ENCODE results near the gene HLA-DQA1.
"Not testable (repeated sequence)": the region's sequence is repeated elsewhere in the genome, so short reads cannot be mapped to it uniquely, and the experiment has no call there.

The HLA-DQA1 gene

DNA sequence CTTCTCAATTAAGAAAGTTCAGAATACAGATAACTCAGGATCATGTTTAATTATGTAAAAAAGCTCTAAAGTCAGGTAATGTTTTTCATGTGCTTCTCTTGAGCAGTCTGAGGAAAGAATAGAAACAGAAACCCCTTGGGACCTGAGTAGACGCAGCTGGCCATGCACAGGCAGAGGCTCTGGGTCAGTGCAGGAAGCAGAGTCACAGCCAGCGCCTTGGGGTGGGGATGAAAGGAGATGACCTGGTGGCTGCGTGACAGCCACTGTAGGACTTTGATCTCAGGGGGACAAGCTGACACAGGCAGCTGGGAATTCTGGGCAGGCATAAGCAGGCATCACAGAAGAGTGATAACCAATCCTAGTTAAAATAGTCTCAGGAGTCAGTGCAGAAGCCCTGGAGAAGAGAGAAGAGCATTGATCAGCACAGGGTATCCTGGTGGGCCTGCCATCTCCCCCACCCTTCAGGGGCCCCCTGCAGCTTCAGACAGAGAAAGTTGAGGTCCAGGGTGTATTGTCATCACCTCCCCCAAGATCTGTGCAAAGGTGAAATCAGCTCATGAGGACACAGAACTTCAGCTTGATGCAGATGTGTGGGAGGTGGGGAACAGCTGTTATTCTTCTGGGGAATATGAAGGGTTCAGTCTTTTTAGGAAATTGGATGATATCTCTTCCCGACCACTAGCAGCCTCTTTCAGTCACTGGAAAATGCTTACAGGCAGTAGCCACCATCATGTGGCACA, 22.8 kb downstream of the HLA-DQA1 start:
- DNase-seq, result no peak

DNA sequence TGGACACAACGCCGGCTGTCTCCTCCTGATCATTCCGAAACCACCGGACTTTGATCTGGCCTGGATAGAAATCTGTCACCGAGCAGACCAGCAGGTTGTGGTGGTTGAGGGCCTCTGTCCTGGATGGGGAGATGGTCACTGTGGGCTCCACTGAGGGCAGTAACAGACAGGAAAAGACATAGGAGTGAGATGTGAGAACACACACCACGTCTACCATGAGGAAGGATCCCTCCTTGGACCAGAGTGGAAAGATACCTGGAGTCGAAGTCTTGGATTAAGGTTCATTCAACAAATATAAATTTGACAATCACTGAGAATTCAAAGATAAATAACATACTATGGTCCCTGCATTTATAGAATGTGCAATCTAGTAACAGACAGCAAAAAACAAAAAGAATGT, 24.9 kb downstream of the HLA-DQA1 start:
- no peak for DNase-seq

DNA sequence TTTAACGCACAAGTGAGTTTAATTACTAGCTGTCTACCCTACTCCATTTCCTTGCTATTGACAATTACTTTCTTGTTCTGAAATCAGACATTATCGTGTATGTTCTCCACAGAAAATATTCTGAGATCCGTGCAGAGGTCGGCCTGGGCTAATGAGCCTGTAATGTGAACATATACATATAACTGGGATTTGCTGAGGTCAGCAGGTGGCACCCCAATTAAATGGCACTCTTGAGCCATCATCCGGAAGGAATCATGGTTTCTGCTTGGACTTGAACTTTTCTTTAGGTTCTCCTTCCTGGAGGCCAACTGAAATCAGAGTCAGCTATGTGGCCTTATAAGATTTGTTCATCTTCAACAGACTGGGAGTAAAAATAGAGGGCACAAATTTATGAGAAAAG, 25.6 kb downstream of the HLA-DQA1 start:
- DNase-seq, result no peak

DNA sequence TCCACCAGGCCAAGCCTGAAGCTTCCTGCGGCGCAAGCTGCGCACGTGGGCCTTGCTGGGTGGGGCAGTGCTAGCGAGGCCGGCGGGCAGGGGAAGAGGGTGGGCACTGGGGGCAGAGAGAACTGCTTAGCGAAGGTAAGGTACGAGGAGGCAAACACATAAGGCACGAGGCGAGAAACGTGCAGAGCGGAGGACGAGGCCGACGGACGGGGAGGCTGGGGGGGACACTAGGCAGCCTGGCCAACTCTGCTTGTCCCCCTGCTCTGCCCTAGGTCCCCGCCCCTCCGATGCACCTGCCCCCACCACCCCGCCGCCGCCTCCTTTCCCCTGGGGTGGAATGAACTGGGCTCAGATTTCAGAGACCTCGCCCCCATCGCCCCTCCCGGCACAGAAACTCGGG, 27.1 kb downstream of the HLA-DQA1 start:
- DNase-seq, result no peak

DNA sequence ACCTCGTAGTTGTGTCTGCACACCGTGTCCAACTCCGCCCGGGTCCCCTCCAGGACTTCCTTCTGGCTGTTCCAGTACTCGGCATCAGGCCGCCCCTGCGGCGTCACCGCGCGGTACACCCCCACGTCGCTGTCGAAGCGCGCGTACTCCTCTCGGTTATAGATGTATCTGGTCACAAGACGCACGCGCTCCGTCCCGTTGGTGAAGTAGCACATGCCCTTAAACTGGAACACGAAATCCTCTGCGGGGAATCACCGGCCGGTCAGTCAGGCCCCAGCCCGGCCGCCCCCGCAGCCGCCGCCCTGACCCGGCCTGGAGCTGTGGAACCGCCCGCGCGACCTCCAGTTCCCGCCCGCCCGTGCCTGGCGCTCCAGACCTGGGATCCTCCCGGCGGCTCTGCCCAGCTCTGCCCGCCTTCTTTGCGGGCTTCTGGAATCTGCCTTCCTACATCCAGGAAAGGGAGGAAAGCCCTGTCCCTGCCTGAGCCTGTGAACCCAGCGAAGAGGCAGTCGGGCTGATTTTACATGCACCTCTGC, 27.7 kb downstream of the HLA-DQA1 start:
- no peak for DNase-seq

DNA sequence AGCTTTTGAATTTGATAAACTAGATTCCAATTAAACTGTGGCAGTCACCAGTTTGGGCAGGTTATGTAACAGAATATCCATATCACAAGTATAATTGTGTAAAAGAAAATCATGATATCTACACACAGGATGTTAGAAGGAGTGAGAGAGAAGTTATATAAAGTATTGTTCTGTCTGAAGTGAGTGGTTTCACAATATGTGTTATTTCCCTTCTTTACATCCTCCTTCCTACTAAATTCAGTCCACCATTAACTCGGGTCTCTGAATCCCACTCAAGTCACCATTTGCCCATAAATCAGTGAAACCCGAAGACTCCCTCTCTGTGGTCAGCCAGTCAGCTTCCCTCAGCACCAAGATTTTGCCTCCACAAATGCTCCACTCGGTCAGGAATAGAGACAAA, 28.5 kb downstream of the HLA-DQA1 start:
- no peak for DNase-seq

DNA sequence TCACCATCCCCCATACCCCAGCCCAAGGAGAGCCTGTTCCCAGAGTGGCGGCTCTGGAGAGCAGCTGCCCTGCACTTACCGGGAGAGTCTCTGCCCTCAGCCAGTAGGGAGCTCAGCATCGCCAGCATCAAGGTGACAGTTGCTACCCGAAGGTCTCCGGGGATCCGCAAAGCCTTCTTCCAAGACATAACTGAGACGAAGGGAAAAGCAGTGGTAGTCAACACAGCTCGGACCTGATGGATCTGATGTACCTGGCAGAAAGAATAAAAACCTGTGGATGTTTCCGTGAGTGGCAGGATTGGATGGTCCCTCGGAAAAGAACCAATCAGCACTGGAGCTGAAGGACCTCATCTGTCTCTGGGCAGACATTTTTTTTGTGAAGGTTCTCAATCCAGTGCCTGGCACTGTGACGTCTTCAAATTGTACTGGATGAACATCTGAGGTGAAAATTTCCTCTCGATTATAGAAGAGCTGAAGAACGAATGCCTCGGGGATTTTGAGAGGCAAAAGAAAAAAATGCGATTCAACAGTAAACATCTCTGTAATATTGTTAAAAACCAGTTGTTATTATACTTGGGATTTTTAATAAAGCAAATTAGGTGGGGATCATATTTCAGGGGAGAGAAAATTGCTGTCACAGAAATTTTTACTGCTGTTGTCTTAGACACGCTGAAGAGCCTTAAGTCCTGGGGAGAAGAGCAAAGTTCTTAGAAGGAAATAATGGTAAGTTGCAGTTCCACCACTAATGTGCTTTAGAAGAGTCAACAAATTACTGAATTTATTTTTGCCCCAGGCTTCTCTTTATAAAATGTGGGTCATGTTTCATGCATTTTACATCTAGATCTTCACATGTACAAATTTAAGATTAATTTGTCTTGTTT, 29.5 kb downstream of the HLA-DQA1 start, which contains the start of gene HLA-DQB1:
TSS of gene HLA-DQB1 (minus strand) at position 238 of the 881 bp plus-strand sequence. CDS start at position 188, 50 bp downstream.
- DNase-seq, result peak; percentile 37

DNA sequence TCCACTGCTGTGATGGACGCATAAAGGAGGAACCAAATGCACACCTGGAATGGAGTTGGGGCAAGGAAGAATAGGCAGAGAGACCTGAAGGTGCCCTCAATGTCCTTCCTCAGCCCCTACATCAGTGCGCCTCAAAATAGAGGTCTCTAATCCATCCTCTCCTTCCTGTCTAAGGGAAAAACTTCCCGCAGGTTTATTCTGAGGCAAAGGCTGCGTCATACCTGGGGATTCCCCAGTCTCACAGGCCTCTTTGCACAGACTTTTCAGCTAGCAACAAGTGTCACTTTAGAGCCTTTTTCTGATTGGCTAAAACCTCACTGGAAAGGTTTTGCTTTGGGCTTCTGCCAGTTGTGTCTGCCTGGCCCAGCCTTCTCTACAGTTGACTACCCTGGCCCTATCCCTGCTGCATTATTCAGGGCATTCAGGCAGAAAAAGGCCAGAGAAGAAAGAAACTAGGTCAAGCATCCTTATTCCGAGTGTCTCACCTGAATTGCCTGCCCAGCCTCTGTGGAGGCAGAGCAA, 31.1 kb downstream of the HLA-DQA1 start:
- DNase-seq, result peak; percentile 62

DNA sequence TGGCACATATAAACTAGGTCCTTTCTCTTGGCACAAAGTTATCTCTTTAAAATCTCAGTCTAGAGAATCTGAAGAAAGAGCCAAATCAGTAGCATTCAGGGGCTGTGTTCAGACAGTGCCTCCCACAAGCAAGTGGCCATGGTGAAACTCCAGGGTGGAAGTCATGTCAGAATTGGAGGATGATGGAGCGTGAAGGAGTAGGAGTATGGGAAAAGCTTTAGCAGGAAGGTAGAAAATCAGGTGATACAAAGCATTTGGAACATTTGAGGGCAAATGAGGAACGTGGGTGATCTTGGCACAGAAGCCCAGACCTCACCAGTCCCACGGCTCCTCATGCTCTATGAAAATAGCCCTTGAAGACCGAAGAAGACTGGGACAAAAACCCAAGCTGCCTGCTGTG, 32.0 kb downstream of the HLA-DQA1 start:
- DNase-seq, result no peak

DNA sequence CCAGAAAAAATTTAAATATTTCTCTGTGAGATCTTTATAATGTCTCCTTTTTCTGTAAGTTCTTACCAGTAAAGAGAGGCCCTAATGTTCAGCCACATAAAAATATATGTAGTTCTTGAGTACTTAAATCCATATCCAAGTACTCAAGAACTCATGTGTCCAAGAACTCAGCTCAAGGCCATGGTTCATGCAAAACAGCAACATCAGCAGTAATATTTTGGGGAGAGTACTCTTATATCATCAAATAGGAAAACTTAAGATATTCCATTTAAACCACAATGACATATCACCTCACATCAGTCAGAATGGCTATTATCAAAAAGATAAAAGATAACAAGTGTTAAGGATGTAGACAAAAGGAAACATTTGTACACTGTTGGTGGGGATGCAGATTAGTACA, 32.7 kb downstream of the HLA-DQA1 start:
- no peak for DNase-seq

DNA sequence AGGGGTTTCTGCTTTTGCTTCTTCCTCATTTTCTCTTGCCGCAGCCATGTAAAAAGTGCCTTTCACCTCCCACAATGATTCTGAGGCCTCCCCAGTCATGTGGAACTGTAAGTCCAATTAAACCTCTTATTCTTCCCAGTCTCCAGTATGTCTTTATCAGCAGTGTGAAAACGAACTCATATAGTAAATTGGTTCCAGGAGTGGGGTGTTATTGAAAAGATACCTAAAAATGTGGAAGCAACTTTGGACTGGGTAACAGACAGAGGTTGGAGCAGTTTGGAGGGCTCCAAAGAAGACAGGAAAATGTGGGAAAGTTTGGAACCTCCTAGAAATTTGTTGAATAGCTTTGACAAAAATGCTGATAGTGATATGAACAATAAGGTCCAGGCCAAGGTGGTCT, 34.7 kb downstream of the HLA-DQA1 start:
- not testable (repeated sequence) for DNase-seq

DNA sequence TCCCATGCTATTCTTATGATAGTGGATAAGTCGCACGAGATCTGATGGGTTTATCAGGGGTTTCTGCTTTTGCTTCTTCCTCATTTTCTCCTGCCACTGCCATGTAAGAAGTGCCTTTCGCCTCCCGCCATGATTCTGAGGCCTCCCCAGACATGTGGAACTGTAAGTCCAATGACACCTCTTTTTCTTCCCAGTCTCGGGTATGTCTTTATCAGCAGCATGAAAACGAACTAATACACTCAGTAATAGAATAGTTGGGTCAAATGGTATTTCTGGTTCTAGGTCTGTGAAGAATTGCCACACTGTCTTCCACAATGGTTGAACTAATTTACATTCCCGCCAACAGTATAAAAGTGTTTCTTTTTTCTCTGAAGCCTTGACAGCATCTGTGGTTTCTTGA, 36.9 kb downstream of the HLA-DQA1 start:
- DNase-seq, result not testable (repeated sequence)

DNA sequence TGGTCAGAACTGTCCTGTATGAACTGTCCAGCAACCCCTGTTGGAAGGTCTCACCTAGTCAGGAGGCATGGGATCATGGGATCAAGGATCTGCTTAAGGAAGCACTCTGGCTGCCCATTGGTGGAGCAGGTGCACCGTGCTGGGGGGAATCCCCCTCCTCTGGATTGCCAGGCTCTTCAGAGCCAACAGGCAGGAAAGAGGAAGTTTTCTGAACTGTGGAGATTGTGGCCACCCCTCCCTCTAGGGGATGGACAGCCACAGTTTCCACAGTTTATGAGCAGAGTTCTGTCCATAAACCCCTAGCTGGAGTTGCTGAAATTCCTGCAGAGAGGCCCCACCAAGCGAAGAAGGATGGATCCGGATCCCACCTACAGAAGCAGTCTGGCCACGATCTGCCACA, 42.3 kb downstream of the HLA-DQA1 start:
- no peak for DNase-seq

DNA sequence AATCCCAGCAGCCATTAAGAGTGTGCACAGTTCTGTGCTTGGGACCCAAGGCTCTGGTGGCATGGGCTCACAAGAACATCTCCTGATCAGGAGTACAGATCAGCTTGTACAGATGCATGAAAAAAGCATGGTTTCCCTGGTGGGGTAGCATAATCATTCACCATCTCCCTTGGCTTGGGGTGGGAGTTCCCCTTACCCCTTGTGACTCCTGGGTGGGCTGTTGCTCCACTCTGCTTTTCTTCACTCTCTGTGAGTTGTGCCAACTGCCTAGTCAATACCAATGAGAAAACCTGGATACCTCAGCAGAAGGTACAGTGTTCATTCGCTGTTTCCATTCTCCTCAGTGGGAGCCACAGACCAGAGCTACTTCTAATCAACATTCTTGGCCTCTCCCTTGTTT, 42.8 kb downstream of the HLA-DQA1 start:
- no peak for DNase-seq

DNA sequence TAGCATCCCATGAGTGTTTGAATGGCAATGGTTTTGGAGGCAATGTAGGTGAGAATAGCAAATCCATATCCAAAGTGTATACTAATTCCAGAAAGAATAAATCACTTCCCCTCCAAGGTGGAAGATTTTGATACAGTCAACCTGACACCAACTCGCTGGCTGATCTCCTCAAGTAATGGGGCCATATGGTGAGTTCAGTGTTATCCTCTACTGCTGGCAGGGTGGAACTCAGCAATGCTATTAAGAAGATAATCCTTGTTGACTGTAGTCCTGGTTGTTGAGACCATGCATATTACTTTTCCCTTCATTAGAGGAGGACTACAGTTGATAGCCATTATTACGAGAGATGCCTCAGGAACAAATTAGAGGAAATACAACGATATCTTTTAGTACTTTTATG, 47.0 kb downstream of the HLA-DQA1 start:
- DNase-seq, result no peak

DNA sequence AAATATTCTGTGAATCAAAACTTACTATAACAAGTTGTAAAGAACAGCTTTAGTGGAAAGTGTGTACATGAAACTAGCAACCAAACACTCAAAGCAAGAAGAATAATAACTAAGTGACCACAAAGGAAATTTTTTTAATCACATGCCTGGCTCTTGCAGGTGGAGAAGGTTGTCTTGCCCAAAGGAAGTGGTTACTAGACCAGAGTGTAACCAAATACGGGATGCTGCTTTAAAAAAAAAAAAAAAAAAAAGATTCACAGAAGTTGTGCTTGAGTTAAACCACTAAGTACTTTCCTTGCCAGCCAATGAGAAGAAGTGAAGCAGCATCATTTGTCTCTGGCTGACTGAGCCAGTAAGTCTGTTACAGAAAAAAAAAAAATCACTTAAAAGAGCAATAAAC, 48.4 kb downstream of the HLA-DQA1 start:
- DNase-seq, result peak; percentile 91

DNA sequence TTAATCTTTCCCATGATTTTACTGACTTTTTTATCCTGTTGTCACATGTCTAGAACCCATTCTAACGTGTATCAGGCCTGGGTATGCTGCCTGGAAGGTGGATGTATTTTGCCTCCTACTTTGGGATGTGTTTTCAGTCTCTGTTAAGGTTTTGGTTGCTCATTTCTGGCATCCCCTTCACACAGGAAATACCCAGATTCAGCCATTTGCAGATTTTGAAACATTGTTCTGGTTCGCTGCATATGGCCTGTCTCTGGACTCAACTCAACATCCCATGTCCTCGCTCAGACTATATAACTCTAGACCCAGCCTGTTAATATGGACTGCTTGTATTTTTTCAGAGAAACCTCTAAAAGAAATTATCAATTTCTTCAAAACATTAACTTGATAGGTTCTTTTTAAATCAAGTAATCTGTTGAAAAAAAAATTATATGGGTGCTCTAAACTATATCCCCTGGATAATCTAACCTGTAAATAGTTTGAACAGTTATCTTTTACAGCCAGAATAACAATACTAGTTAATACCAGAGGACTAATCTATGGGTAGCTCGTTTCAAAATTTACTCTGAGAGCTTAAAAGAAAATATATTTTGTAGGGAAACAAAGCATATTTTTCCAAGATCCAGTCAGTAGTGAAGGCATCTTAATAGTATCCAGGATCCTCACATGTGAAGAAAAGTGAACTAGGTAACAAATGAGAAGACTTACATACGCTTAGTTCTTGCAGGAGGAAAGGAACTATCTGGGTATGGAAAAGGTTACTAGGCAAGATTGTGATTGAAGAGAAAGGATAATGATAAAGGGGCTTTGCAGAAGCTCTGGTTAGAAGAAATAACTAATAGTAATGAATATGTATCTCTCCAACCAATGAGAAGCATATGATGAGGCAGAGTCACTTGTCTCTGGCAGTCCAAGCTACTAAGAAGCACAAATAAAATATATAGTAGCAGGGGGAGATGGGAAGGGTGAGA, 52.6 kb downstream of the HLA-DQA1 start:
- peak; percentile 64 for DNase-seq

DNA sequence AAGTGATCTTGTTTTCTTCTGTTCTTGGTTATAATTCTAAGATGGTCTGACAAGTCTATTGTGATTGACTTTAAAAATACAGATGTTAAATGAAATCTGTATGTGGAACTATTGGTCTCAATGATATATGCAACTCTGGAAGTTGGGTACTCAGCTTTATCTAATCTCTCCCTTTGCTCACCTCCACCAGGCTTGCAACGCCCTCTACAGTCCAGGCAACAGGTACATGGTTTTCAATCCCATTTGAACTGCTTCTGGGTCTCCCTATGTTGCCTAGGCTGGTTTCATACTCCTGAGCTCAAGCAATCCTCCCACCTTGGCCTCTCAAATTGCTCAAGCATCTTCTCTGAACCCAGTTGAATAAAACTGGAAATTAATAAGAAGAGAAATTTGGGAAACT, 54.8 kb downstream of the HLA-DQA1 start:
- DNase-seq, result peak; percentile 81

Data from activated CD4-positive, alpha-beta T cell treated with anti-CD3 and anti-CD28 coated beads, Interleukin-2, amount 50 U/mL, for 16 hours (primary cell).